Measurements from ENCODE around the gene INSYN2A.

DNA sequence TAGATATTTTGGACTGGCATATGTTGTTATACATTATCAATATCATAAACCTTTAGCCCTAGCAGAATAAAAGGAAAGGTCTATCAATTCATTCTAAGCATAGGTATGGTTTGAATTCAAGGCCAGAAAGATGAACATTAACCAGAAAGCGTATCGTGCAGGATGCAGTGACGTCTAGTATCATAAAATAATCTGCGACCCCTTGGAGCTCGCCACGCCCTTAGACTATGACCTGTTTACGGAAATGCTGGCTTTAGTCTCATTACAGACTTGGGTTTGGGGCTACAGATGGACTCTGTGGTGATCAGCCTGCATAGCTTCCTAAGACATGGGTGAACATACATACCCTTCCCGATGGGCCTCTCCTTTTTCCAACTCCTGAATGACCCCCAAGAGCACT, 21.5 kb downstream of the INSYN2A start:
- TF ChIP-seq, protein P1, sequence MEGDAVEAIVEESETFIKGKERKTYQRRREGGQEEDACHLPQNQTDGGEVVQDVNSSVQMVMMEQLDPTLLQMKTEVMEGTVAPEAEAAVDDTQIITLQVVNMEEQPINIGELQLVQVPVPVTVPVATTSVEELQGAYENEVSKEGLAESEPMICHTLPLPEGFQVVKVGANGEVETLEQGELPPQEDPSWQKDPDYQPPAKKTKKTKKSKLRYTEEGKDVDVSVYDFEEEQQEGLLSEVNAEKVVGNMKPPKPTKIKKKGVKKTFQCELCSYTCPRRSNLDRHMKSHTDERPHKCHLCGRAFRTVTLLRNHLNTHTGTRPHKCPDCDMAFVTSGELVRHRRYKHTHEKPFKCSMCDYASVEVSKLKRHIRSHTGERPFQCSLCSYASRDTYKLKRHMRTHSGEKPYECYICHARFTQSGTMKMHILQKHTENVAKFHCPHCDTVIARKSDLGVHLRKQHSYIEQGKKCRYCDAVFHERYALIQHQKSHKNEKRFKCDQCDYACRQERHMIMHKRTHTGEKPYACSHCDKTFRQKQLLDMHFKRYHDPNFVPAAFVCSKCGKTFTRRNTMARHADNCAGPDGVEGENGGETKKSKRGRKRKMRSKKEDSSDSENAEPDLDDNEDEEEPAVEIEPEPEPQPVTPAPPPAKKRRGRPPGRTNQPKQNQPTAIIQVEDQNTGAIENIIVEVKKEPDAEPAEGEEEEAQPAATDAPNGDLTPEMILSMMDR (CRISPR knock-in tag; IDR thresholded peaks at IDR 0.05) = no peak
- TF ChIP-seq, protein P2, sequence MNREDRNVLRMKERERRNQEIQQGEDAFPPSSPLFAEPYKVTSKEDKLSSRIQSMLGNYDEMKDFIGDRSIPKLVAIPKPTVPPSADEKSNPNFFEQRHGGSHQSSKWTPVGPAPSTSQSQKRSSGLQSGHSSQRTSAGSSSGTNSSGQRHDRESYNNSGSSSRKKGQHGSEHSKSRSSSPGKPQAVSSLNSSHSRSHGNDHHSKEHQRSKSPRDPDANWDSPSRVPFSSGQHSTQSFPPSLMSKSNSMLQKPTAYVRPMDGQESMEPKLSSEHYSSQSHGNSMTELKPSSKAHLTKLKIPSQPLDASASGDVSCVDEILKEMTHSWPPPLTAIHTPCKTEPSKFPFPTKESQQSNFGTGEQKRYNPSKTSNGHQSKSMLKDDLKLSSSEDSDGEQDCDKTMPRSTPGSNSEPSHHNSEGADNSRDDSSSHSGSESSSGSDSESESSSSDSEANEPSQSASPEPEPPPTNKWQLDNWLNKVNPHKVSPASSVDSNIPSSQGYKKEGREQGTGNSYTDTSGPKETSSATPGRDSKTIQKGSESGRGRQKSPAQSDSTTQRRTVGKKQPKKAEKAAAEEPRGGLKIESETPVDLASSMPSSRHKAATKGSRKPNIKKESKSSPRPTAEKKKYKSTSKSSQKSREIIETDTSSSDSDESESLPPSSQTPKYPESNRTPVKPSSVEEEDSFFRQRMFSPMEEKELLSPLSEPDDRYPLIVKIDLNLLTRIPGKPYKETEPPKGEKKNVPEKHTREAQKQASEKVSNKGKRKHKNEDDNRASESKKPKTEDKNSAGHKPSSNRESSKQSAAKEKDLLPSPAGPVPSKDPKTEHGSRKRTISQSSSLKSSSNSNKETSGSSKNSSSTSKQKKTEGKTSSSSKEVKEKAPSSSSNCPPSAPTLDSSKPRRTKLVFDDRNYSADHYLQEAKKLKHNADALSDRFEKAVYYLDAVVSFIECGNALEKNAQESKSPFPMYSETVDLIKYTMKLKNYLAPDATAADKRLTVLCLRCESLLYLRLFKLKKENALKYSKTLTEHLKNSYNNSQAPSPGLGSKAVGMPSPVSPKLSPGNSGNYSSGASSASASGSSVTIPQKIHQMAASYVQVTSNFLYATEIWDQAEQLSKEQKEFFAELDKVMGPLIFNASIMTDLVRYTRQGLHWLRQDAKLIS (CRISPR knock-in tag; IDR thresholded peaks at IDR 0.05) = no peak
- TF ChIP-seq FOXA3 (CRISPR knock-in tag; IDR thresholded peaks at IDR 0.05) = no peak
- no peak for TF ChIP-seq BCL6 (CRISPR knock-in tag; IDR thresholded peaks at IDR 0.05)
- no peak for TF ChIP-seq MIER3 (CRISPR knock-in tag; IDR thresholded peaks at IDR 0.05; ENCODE audit: borderline replicate concordance)
- no peak for TF ChIP-seq ZNF589 (CRISPR knock-in tag; conservative IDR thresholded peaks at IDR 0.05)
- no peak for TF ChIP-seq STAT5B (CRISPR knock-in tag; IDR thresholded peaks at IDR 0.05)
- TF ChIP-seq ZNF142 (CRISPR knock-in tag; IDR thresholded peaks at IDR 0.05) = no peak
- TF ChIP-seq UBTF (CRISPR knock-in tag; IDR thresholded peaks at IDR 0.05) = no peak
- TF ChIP-seq ZNF205 (CRISPR knock-in tag; IDR thresholded peaks at IDR 0.05) = no peak
- TF ChIP-seq, protein P3, sequence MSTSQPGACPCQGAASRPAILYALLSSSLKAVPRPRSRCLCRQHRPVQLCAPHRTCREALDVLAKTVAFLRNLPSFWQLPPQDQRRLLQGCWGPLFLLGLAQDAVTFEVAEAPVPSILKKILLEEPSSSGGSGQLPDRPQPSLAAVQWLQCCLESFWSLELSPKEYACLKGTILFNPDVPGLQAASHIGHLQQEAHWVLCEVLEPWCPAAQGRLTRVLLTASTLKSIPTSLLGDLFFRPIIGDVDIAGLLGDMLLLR (CRISPR knock-in tag; IDR thresholded peaks at IDR 0.05) = no peak
- no peak for TF ChIP-seq ZNF709 (CRISPR knock-in tag; IDR thresholded peaks at IDR 0.05)

All from HepG2 (cell line).